Effector CD4-positive, alpha-beta T cell (primary cell): ENCODE data around the gene AAGAB.

ENCODE experiments used
- DNase-seq: peaks from one replicate; pipeline ENCODE4 v3.0.0-alpha.2; 2020

Gene AAGAB

DNA sequence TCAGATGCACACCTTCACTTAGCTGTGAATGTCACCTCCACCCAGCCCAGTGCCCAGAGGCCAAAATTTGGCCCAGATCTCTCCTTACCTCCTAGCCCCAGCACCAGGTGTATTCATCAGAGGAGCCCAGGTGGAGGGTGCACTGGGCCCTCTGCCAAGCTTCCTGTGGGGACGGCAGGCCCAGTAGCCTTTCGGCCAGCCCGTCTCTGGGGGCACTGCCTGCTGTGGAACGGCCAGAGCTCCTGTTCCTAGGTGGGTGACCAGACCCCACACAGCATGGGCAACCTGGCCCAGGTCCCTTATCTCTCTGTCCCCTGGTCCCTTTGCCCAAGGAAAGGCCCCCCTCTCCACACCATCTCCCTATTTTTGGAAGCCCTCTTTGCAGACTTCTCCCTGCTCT is 67.8 kb downstream of the AAGAB start:
- DNase-seq, result no peak

DNA sequence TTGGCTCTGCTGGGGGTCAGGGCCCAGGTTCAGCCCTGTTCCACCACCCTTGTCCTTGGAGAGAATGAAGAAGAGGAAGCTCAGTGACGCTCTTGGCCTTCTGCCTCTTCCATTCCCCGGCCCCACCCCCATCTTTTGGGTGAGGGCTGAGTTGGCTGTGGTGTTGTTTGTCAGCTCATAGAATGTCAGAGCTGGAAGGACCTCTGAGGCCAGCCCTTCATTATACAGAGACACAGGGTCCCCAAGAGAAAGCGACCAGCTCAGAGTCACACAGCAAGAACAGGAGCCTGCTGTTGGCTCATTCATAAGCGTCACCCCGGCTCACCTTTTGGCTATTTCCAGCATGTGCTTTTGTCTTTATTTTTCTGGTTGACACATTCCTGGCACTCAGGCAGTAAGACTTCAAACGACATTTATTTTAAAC is 68.2 kb downstream of the AAGAB start:
- no peak for DNase-seq

DNA sequence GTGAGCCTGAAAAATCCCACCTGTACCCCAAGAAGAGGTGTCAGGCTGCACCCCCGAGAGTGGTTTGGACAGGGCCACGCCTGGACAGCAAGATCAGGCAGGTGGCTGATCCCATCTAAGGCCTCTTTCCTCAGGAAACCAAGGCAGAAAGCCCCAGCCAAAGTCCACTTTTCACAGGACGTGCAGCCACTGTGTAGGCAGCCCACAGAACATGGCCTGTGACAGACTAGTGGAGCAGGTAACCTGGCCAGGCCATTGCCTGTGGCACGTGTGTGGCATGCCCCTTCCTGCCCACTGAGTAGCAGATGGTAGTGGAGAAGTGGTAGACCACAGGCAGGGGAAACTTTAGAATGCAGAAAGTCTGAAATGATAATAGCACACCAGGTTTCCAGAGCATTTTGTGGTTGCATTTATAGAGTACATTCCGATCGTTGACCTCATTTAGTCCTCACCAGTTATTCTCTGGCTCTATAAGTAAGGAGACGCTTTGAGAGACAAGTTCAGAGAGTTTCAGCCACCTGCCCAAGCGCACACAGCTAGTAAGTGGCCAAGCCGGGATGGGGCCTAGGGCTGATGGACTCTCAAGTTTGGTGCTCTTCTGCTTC is 68.7 kb downstream of the AAGAB start:
- DNase-seq, result no peak

DNA sequence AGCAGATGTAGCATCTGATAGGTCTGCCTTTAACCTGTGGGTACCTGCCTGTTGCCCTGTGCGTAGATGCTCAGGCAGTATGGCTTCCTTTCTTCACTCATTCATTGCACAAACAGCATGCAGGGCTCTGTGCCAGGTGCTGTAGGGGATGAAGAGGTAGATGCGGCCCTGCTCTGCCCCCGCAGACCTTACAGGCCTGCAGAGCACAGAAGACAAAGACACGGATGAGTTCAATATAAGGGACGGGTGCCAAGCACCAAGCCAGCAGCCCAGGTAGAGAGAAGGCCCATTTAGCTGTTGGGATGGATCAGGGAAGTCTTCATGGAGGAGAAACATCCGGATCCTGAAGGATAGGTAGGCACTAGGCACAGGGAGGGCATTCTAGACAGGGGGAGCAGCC is 69.4 kb downstream of the AAGAB start:
- no peak for DNase-seq

DNA sequence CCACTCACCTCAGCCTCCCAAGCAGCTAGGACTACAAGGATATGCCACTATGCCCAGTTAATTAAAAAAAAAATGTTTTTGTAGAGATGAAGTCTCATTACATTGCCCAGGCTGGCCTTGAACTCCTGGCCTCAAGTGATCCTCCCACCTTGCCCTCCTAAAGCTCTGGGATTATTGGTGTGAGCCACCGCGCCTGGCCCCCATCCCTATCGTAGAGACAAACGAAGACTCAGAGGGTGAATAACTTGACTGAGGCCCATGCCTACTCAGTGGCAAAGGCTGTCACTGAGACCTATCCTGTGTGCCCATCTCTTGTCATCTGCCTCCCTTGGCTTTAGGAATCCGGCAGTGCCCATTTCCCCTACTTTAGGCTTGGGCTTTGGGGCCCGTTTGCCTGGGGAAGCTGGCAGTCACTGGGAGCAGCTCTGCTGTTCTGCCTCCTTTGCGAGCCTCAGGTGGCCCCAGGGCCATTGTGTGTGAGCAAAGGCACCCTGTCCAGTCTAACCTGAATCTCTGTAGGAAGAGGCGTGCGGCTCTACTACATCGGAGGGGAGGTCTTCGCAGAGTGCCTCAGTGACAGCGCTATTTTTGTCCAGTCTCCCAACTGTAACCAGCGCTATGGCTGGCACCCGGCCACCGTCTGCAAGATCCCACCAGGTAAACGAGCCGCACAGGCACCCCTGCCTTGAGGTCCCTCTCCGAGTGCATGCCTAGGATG is 70.1 kb downstream of the AAGAB start:
- no peak for DNase-seq

DNA sequence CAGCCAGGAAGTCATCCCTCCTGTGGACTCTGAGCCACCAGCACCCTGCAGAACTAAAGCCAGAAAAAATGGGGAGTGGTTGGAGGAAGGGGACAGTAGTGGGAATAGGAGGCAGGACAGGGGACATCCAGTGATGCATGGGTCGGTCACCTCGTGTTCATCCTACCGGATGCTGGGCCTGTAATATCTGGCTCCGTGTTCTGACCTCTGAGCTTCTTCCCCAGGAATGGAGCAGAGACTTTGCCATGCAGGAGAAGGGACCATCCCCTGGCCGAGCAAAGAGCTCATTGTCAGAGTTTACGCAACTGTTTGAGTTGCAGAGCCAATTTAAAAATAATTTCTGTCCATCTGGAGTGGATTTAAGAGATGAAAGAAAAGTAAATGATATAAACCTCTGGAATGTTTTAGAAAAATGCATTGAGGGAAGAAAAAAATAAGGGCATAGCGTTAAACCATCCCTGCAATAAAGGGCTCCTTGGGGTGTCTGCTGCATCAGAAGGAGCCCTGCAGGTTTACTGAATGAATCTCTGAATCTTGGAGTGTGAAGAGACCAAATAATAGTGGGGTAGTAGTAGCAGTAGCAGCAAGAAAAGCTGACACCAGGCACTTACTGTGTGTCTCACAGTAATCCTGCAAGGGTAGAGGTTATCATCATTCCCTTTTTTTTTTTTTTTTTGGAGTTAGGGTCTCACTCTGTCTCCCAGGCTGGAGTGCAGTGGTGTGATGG is 70.9 kb downstream of the AAGAB start:
- no peak for DNase-seq

DNA sequence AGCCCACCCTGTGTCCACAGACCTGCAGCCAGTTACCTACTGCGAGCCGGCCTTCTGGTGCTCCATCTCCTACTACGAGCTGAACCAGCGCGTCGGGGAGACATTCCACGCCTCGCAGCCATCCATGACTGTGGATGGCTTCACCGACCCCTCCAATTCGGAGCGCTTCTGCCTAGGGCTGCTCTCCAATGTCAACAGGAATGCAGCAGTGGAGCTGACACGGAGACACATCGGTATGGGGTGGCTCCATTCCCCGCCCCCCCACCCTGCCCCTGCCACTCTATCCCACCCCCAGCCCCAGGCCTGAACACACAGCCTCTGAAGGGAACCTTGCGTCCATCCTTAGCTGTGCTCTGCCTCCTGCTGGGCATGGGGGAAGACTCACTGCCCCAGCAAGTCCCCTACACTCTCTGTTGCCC is 73.2 kb downstream of the AAGAB start:
- no peak for DNase-seq

DNA sequence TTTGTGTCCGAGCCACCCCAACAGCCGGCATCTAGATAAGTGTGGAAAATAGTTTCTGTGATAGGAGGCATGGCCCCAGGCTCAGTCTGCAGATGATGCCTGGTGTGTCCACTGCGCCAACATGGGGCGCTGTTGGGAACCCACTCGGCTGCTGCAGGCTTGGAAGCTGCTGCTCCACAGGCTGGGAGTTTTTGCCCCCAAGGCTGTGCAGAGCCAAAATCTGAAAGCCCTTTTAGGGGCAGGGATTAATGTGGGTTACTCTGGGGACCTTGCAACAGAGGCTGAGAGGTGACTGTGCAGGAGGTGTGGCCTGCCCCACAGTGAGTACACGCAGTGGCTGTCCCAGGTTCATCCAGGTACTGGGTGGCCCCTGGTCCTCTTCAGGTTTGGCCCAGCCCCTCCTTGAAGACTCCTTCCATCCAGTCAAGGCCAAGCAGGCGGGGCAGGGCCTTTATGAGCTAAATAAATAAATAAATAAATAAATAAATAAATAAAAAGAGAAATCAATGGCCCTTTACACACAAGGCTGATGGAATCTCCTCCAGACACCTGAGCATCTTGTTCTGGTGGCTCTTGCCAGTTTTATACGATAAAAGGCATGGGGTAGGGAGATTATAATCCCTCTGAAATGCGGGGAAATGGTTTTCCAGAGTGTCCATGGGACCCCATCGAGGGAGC is 73.8 kb downstream of the AAGAB start:
- no peak for DNase-seq

DNA sequence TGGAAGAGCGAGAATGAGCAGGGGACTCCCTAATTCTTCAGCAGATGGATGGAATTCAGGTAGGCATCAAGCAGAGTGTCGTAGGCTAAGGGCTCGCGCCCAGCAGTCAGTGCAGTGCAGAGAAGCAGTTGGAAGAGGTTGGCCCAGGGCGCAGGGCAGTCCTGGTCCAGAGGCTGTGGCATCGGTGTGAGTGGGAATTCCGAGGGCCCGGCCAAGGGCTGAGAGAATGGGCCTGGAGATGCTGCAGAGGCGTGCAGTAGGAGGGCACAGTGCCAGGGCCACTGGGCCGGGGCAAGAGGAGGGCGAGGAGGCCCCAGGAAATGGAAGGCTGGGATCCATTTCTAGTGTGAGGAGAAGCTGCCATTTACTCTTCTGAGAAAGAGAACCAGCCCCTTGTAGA is 74.4 kb downstream of the AAGAB start:
- DNase-seq, result no peak

DNA sequence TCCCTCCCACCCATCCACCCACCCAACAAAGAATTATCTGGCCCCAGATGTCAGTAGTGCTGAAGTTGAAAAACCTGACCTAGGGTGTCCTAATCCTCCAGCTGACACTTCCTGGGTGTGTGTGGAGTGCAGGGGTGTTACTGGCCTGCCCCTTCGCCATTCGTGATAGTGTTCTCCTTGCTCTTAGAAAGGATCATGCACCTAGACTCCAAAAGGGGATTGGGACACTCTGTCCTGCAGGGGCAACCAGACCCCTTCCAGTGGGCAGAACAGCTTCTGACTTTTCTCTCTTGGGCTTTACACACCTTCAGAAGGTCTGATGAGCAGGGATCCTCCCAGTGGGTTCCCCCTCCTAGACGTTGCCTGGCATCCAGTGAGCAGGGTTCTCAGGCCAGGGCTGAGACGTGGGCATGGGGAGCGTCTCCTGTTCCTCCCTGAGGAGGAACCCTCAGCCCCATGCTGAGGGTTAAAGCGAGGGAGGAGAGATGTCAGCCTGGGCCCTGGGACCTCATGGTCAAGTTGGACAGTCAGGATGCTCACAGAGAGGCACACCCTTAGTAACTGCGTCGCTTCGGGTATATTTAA is 75.0 kb downstream of the AAGAB start:
- DNase-seq, result no peak

DNA sequence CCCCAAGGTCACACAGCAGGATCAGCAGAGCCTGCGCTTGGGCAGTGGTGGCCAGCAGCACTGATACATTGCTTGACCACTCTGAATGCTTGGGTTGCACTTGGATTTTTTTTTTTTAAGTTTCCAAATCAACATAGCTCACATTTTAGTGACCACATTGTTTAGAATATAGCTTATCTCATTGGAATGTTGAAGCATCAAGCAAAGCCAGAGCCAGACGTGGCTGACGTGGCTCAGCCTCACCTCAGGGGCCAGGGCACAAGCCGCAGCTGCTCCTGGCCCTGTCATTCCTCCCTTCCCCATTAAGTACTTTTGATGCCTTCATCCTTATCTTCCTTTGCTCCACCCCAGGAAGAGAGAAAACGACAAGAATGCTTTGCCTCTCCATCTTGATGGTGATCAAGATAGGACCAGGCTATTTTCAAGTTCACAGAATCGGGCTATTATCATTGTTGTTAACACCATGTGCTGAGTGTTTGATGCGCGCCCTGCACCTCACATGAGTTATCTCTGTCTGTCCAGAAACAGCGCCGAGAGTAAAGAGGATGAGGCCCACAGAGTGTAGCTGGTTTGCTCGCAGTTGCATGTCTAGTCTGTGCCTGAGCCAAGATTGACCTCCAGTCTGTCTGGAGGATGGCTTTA is 75.8 kb downstream of the AAGAB start:
- DNase-seq, result no peak

DNA sequence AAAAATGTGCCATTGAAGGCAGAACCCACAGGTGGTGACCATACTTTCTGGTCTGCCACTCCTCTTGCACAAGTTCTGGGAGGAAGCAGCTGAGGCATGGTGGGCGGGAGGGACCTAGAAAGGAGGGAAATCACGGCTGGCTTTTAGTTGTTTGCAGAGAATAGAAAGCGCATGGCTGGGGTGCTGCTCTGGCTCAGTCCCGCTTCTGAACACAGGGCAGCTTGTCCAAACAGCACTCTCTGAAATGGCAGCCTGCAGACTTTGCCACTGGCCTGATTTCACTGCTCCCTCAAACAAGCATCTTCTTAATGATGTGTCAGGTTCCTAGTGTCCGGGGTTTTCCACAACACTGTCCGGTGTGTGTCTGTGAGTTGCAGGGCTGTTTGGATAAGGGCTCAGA is 76.7 kb downstream of the AAGAB start:
- DNase-seq, result no peak

DNA sequence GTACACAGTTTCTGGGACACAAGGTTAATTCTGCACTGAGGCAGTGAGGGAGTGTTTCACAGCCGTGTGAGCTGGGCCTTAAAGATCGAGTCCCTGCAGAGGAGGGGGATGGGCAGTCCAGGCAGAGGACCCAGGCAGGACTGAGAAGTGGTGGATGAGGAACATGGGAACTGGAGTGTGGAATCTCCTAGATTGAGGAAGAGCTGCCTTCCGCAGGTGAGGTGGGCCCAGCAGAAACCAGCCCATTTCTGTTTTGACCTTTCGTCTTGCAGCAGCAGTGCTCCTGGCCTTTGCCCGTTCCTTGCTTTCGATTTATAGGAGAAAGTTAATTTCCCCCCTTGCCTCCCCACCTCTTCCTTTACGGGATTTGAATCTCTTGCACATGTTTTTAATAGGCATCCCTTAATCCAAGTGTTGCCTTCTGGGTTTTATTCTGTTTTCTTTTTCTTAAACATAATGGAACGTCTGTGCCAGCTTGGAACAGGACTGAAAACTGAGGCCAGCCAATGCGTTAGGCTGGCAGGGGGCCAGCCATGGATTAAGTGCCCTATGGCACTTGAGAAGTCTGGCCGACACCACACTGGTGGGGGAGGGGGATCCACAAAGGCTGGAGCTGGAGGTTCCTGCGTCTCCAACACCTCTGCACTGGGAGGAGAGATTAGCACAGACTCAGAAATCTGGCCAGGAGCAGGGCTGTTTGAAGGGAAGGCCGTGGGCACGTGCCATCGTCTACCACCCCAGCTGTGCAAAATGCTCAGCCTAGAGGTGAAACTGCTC is 78.1 kb downstream of the AAGAB start:
- DNase-seq, result no peak

DNA sequence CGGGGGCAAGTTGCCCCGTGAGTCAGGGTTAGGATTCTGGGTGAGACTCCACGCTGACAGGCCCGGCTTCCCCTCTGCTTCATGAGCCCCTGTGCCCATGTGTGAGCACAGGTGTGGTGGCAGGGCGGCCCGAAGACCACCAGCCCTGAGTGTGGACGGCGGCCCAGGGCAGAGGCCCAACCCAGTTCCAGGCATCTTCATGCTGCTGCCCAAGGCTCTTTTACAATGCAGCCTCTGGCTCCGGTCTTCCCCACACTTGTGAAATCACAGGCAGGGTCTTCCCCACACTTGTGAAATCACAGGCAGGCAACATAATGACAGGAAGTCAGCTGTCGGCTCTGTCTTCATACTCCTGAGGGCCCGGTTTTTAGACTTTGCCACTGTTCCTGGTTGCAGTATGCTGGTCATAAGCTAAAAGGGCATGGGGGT is 78.8 kb downstream of the AAGAB start:
- no peak for DNase-seq

DNA sequence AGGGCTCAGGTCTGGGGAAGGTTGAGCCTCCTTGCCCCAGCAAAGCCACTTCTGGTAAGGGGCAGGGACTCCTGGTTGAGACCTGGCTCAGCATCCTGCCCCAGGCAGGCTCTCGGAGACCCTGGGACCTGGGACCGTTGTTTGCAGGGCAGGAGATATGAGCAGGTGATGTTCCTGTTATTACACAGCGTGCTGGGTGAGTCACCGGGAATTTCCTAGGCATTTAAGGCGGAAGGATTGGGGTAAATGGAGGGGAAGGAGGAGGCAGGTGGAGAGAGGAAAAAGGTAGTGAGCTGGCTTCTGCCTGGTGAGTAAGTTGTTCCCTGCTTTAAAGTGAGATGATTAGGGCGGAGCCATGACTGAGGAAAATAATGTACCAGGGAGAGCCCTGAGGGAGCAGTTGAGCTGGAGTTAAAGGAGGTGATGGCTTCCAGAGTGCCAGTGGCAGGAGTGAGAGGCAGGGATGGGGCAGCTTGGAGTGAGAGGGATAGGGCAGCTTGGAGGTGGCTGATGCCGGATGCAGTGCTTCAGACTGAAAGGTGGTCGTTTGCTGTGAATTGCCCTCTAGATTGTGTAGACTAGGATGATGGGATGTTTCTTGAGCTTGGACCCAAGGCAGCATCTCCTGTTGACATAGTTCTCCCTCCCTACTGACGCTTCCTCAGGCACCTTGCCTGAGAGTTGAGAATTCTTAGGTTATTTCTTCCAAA is 79.4 kb downstream of the AAGAB start:
- DNase-seq, result no peak

DNA sequence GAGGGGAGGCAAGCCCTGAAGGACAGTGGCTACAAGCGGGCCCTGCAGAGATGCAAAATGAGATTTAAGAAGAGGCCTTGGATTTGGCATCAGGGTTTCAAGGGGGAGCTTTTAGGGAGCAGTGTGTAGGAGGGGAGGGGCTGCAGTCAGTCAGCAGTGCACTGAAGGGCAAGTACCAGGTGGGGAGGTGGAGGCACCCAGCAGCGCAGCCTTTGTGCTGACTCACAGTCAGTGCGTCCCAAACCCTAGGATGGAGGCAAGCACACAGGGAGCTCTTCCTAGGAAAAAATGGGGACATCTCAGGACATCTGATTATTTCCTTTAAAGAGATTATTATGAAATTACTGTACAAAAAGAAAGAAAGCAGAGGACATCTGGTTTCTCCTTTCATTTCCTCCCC is 80.0 kb downstream of the AAGAB start:
- no peak for DNase-seq

DNA sequence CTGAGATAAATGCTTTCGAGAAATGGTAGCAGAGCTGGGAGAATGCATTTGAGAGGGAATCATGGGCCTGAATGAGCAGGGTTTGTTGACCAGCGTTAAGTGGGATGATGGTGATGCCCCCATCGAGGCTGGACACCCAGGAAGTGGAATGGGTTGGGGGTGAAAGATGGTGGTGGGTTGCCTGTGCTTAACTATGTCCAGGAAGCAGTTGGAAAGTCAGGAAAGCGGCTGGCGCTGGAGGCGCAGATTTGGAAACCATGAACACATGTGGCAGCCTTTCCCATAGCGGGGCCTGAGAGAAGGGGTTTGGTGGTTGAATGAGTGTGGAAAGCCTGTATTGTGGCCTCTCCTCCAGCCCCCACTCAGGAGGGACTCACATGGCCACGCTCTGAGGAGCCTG is 80.7 kb downstream of the AAGAB start:
- DNase-seq, result no peak

DNA sequence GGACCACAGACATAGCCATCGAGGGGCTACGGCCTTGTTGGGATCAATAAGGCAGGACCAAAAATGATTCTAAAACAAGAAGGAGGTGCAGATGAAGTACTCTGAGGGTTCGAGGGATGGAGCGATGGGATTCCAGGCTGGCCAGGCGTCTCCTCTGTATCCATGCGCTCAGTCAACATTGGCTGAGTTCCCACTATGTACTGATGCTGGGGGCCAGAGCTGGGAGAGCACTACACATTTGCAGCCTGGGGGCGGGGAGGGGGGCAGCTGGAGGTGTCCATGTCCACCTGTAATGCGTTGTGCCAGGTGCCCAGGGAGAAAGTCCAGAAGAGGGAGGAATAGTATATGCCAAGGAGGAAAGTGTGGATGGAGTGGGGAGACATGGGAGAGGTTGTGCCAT is 81.5 kb downstream of the AAGAB start:
- DNase-seq, result no peak

DNA sequence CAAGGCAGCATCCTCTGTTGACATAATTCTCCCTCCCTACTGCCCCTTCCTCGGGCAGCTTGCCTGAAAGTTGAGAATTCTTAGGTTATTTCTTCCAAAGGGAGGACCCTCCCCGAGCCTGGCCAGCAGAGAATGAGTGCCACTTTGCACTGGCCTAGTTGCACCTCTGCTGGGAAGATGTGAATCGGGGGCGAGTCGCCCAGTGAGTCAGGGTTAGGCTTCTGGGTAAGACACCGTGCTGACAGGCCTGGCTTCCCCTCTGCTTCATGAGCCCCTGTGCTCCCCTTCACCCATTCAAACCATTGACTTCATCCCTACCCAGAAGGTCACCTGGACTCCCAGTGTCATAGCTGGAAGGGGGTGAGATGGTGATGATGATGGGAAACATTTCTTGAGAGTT is 82.3 kb downstream of the AAGAB start:
- no peak for DNase-seq

DNA sequence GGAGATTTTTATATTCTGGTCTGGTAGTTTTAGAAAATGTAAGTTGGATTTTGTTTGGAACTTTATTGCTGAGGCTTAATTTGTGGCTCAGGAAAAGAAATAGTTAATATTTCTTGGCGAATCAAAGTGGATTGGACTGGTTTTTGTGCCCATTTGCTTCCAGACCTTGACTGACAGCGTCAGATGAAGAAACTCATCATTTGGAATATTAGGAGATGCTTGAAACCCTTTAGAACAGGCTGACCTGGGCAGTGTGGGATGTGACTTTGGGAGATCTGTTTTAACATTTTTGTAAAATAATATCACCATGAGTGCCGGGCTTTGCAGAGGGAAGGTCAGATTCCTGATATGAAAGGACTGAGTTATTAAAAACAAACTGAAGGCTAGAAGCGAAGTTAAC is 83.0 kb downstream of the AAGAB start:
- no peak for DNase-seq
